Activated T-helper 9 cell treated with anti-CD3 and anti-CD28 coated beads, Interleukin-2, amount 50 U/mL, for 16 hours (primary cell): ENCODE measurements around the gene SEC14L2.
"Not testable (repeated sequence)": the region's sequence is repeated elsewhere in the genome, so short reads cannot be mapped to it uniquely, and the experiment has no call there.

Source experiments
- DNase-seq: peaks from one replicate; pipeline ENCODE4 v3.0.0-alpha.2; 2020; ENCODE audit warnings: low read depth

SEC14L2 gene

GRCh38 chr22:30455075-30455840, 58.4 kb downstream of the SEC14L2 start:
- no peak for DNase-seq

- no peak for DNase-seq
Measured at GRCh38 chr22:30457981-30458380, 61.2 kb downstream of the SEC14L2 start.

GRCh38 chr22:30459181-30460052, 62.6 kb downstream of the SEC14L2 start:
- DNase-seq, result no peak

GRCh38 chr22:30460147-30460546, 63.3 kb downstream of the SEC14L2 start:
- DNase-seq, result no peak

GRCh38 chr22:30460555-30460954, 63.7 kb downstream of the SEC14L2 start:
- not testable (repeated sequence) for DNase-seq

GRCh38 chr22:30469165-30469564, 72.3 kb downstream of the SEC14L2 start:
- DNase-seq, result no peak

GRCh38 chr22:30470655-30471054, 73.8 kb downstream of the SEC14L2 start:
- no peak for DNase-seq

- no peak for DNase-seq
Measured at GRCh38 chr22:30471616-30472318, 74.9 kb downstream of the SEC14L2 start, which contains the start of gene SEC14L3. Gene SEC14L3, minus strand, starts transcription at chr22:30472017. Its CDS starts 59 bp downstream, at chr22:30471958.

GRCh38 chr22:30472994-30473720, 76.3 kb downstream of the SEC14L2 start:
- DNase-seq, result no peak

- no peak for DNase-seq
Measured at GRCh38 chr22:30474121-30474520, 77.3 kb downstream of the SEC14L2 start.
